Neuronal stem cell (in vitro differentiated cells): ENCODE measurements around the gene ADAM15.

Experiments
- DNase-seq: peaks from one replicate; pipeline ENCODE4 v3.0.0-alpha.2; 2013; ENCODE audit warnings: low spot score
- H2AFZ ChIP-seq: one replicate; pipeline ENCODE4 v1.6.1; 2013; ENCODE audit warnings: mild to moderate bottlenecking, low read length, inconsistent platforms
- H2AK5ac ChIP-seq: 2 replicates; pipeline ENCODE4 v1.6.1; 2013; ENCODE audit warnings: low read depth, mild to moderate bottlenecking, inconsistent platforms, low read length, moderate library complexity, mixed read lengths
- H2BK120ac ChIP-seq: 2 replicates; pipeline ENCODE4 v1.6.1; 2013; ENCODE audit warnings: low read depth, mild to moderate bottlenecking, inconsistent platforms, low read length, moderate library complexity, mixed read lengths
- H2BK12ac ChIP-seq: one replicate; pipeline ENCODE4 v1.6.1; 2013; ENCODE audit warnings: low read length, inconsistent platforms
- H2BK15ac ChIP-seq: 2 replicates; pipeline ENCODE4 v1.6.1; 2013; ENCODE audit warnings: mild to moderate bottlenecking, low read length, inconsistent platforms, mixed read lengths
- H2BK5ac ChIP-seq: one replicate; pipeline ENCODE4 v1.6.1; 2013; ENCODE audit warnings: inconsistent platforms, mild to moderate bottlenecking, low read length, moderate library complexity
- H3K14ac ChIP-seq: one replicate; pipeline ENCODE4 v1.6.1; 2013; ENCODE audit warnings: low read length, inconsistent platforms
- H3K18ac ChIP-seq: 2 replicates; pipeline ENCODE4 v1.6.1; 2013; ENCODE audit warnings: low read length, inconsistent platforms
- H3K23ac ChIP-seq: 2 replicates; pipeline ENCODE4 v1.6.1; 2013; ENCODE audit warnings: low read depth, mild to moderate bottlenecking, mixed read lengths, low read length, inconsistent platforms; ENCODE audit not compliant: poor library complexity
- H3K27ac ChIP-seq: replicated peaks from 3 replicates; pipeline ENCODE4 v1.5.1; 2013; ENCODE audit warnings: low read length, inconsistent platforms
- H3K27me3 ChIP-seq, 3 experiments: 2 replicates each; pipeline ENCODE4 v1.6.1; 2013; ENCODE audit warnings: low read length in 3 of 3, mild to moderate bottlenecking in 2 of 3, inconsistent platforms in 1 of 3, low read depth in 1 of 3, mixed read lengths in 1 of 3, moderate library complexity in 1 of 3; ENCODE audit not compliant: control insufficient read depth in 3 of 3, insufficient read depth in 3 of 3
- H3K36me3 ChIP-seq, 2 donors: replicated peaks in 1 of 2; 2 replicates each; pipeline ENCODE4 v1.6.1; 2013; ENCODE audit warnings: low read length in 2 of 2; ENCODE audit not compliant: control insufficient read depth in 2 of 2, insufficient read depth in 2 of 2
- H3K4ac ChIP-seq: 2 replicates; pipeline ENCODE4 v1.6.1; 2013; ENCODE audit warnings: inconsistent platforms, mild to moderate bottlenecking, low read length, moderate library complexity
- H3K4me1 ChIP-seq, 2 donors: 1 replicate in 1 of 2; 2 replicates in 1 of 2; pipeline ENCODE4 v1.6.1; 2013; ENCODE audit warnings: low read length in 2 of 2, low read depth in 1 of 2; ENCODE audit not compliant: control insufficient read depth in 2 of 2, insufficient read depth in 1 of 2
- H3K4me2 ChIP-seq: one replicate; pipeline ENCODE4 v1.6.1; 2013; ENCODE audit warnings: mild to moderate bottlenecking, low read length, inconsistent platforms; ENCODE audit not compliant: insufficient read depth, poor library complexity, severe bottlenecking
- H3K4me3 ChIP-seq, 2 donors: 2 replicates each; pipeline ENCODE4 v1.5.1; 2013; ENCODE audit warnings: low read length in 2 of 2, mild to moderate bottlenecking in 2 of 2, inconsistent platforms in 1 of 2, moderate library complexity in 1 of 2
- H3K79me1 ChIP-seq: one replicate; pipeline ENCODE4 v1.6.1; 2013; ENCODE audit warnings: low read depth, mild to moderate bottlenecking, inconsistent platforms, low read length, moderate library complexity
- H3K9ac ChIP-seq: one replicate; pipeline ENCODE4 v1.6.1; 2013; ENCODE audit warnings: mild to moderate bottlenecking, low read depth, low read length, inconsistent platforms; ENCODE audit not compliant: poor library complexity
- H3K9me3 ChIP-seq, 2 donors: replicated peaks in 1 of 2; 2 replicates each; pipeline versions ENCODE3 to v1.6.1; 2013; ENCODE audit warnings: low read length in 2 of 2, mild to moderate bottlenecking in 2 of 2, inconsistent platforms in 1 of 2, low read depth in 1 of 2, mixed read lengths in 1 of 2, moderate library complexity in 1 of 2; ENCODE audit not compliant: control insufficient read depth in 2 of 2, insufficient read depth in 1 of 2
- H4K8ac ChIP-seq: one replicate; pipeline ENCODE4 v1.6.1; 2013; ENCODE audit warnings: low read depth, mild to moderate bottlenecking, inconsistent platforms, low read length, moderate library complexity
- H4K91ac ChIP-seq: one replicate; pipeline ENCODE4 v1.6.1; 2013; ENCODE audit warnings: low read length, low read depth, mild to moderate bottlenecking, inconsistent platforms; ENCODE audit not compliant: poor library complexity
- WGBS, 2 donors: extraction: QIAGEN DNeasy Blood & Tissue Kit; methylation state at CpG; one replicate each; pipeline ENCODE4 v1.1.7; 2013; ENCODE audit warnings: missing lambda C conversion rate in 2 of 2, mixed read lengths in 1 of 2; ENCODE audit not compliant: insufficient read length in 2 of 2, insufficient replicate concordance in 1 of 2; ENCODE audit errors: extremely low coverage in 2 of 2; 5-methylcytosine and 5-hydroxymethylcytosine counted together

ADAM15 gene

GRCh38 chr1:155004352-155005075, 46.6 kb upstream of the ADAM15 start:
- peak overlapping the region; percentile 65 for H4K8ac ChIP-seq
- H3K79me1 ChIP-seq = peaks cover 12% of the 10 kb centered on the region
- H3K14ac ChIP-seq = no peak overlapping the region
- H3K18ac ChIP-seq = peak overlapping the region; percentile 60
- peak overlapping the region; percentile 47 for H2BK15ac ChIP-seq
- H2BK12ac ChIP-seq = peak overlapping the region; percentile 3
- peak overlapping the region; percentile 84 for H2AFZ ChIP-seq
- H3K9me3 ChIP-seq = no peaks in the 10 kb centered on the region
- H2BK120ac ChIP-seq = no peak overlapping the region
- H4K91ac ChIP-seq = no peak overlapping the region
- H3K9ac ChIP-seq = peak overlapping the region; percentile 3
- H2BK5ac ChIP-seq = peak overlapping the region; percentile 97
- DNase-seq = no peak
- WGBS, 2 donors = no CpG with 5 or more reads among the region's 5 CpGs
- H3K27ac ChIP-seq = peak overlapping the region; percentile 9
- no peak overlapping the region for H3K4ac ChIP-seq
- no peak overlapping the region for H3K23ac ChIP-seq
- H3K4me3 ChIP-seq = peak overlapping the region; percentile 89 to 90
- peak overlapping the region; percentile 72 for H2AK5ac ChIP-seq
- peaks cover 20 to 23% of the 10 kb centered on the region in 2 donors for H3K4me1 ChIP-seq
- H3K36me3 ChIP-seq = no peaks in the 10 kb centered on the region
- no peaks in the 10 kb centered on the region for H3K27me3 ChIP-seq
- peak overlapping the region; percentile 99 for H3K4me2 ChIP-seq

- no CpG with 5 or more reads among the region's 17 CpGs for WGBS, 2 donors
- Histone ChIP-seq H3K4me2 (peak overlapping the region; percentile 11), H4K91ac (no peak overlapping the region), H3K18ac (peak overlapping the region; percentile 71), H3K36me3 (no peaks in the 10 kb centered on the region), H3K79me1 (peaks cover 12% of the 10 kb centered on the region), H2AFZ (no peak overlapping the region), H3K23ac (no peak overlapping the region), H3K4me3 (no peak overlapping the region), H2BK5ac (peak overlapping the region; percentile 97), H3K4me1 (peaks cover 13 to 23% of the 10 kb centered on the region in 2 donors), H4K8ac (peak overlapping the region; percentile 65), H3K9ac (no peak overlapping the region), H2BK15ac (peak overlapping the region; percentile 92), H2BK12ac (peak overlapping the region; percentile 41), H3K9me3 (no peaks in the 10 kb centered on the region), H2BK120ac (no peak overlapping the region), H3K14ac (no peak overlapping the region), H3K27me3 (no peaks in the 10 kb centered on the region), H3K27ac (no peak overlapping the region), H3K4ac (no peak overlapping the region), H2AK5ac (peak overlapping the region; percentile 81)
- DNase-seq = no peak
These were observed 45.8 kb upstream of the ADAM15 start for GRCh38 chr1:155005076-155006011.

DNA sequence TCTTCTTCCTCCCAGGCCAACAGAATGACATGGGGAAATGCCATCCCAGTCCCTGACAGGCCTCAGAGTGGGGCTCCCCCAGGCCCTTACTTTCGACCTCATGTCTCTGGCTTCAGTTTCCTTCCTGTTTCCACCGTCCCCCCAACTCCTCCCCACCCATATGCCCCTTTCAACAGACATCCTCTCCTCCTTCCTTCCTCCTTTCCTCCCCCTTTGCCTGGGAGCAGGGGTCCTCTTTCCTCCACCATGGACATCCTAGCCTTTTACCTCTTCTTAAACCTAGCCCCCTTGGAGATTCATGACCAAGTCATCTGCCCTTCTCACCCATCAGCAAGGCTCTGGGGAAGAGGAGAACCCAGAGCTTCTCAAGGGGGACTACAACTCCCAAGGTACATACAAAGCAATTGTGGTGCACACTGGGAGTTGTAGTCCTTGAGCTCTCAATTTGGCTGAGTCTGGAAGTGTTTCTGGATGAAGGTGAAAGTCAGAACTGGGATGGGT, 44.5 kb upstream of the ADAM15 start:
- DNase-seq = no peak
- Histone ChIP-seq H3K27me3 (no peaks in the 10 kb centered on the region), H3K9ac (no peak overlapping the region), H2AK5ac (no peak overlapping the region), H3K23ac (no peak overlapping the region), H3K36me3 (no peaks in the 10 kb centered on the region), H2AFZ (no peak overlapping the region), H2BK15ac (no peak overlapping the region), H3K4me2 (no peak overlapping the region), H3K18ac (no peak overlapping the region), H3K9me3 (no peaks in the 10 kb centered on the region), H3K4me1 (peaks cover 10 to 32% of the 10 kb centered on the region in 2 donors), H2BK120ac (no peak overlapping the region), H3K14ac (no peak overlapping the region), H4K91ac (no peak overlapping the region), H3K27ac (no peak overlapping the region), H3K4ac (no peak overlapping the region), H4K8ac (no peak overlapping the region), H2BK12ac (peak overlapping the region; percentile 26), H2BK5ac (no peak overlapping the region), H3K79me1 (peaks cover 12% of the 10 kb centered on the region), H3K4me3 (no peak overlapping the region)
- WGBS, 2 donors = no CpG with 5 or more reads among the region's 2 CpGs
